Panc1 (cell line): Measurements from ENCODE around the gene CLEC20A.

Experiments used
- CTCF ChIP-seq: fragments of 450-650 bp; IDR thresholded peaks from 2 replicates; pipeline ENCODE4 v1.5.1; 2017; ENCODE audit warnings: mild to moderate bottlenecking
- POLR2AphosphoS5 ChIP-seq: IDR thresholded peaks from 2 replicates; pipeline ENCODE4 v1.6.1; 2012; ENCODE audit warnings: mild to moderate bottlenecking, low read depth, low read length, moderate library complexity
- SIN3A ChIP-seq: IDR thresholded peaks from 2 replicates; pipeline ENCODE4 v1.6.1; 2012; ENCODE audit warnings: low read depth, mild to moderate bottlenecking, low read length, moderate library complexity, borderline replicate concordance; ENCODE audit not compliant: insufficient read depth

GRCh38 chr1:178497903-178498478 is 1.2 kb upstream of the CLEC20A start:
- TF ChIP-seq CTCF, result no peak
- no peak for TF ChIP-seq SIN3A
- no peak for TF ChIP-seq POLR2AphosphoS5
